ENCODE data around the gene PDCD2L. TPM values are rescaled to one million over a fixed set of nuclear protein-coding genes. Genes with fewer than 3 reads are reported as not detected.
A peak's percentile ranks its signal among the peaks of the same experiment; 100 is the strongest.

The PDCD2L gene
- total RNA-seq, 4 donors from 2014 or later: 5.6 to 10.6 (median 7.2) TPM; not detected in 1

- peak overlapping the region; percentile 39 to 59 (median 44) for H3K27ac ChIP-seq
Measured at GRCh38 chr19:34402074-34402600, 2.1 kb upstream of the PDCD2L start.

GRCh38 chr19:34403784-34404108 lies 453 bp upstream of the PDCD2L start:
- Histone ChIP-seq H3K4me3 (peak overlapping the region in 3 of 4 donors; percentile 71 to 98 (median 96)), H3K27me3 (no peaks in the 10 kb centered on the region), H3K36me3 (peaks cover 0 to 17% (median 8%) of the 10 kb centered on the region in 4 donors), H3K4me1 (peaks cover 0 to 30% (median 6%) of the 10 kb centered on the region in 4 donors), H3K27ac (peak overlapping the region; percentile 72 to 84 (median 80)), H3K9me3 (no peaks in the 10 kb centered on the region)
- no peak for DNase-seq
- in situ Hi-C loops (cut with MboI; ENCODE audit: low pct_ligation_motif_present in 1 of 4, low pct_unique_long_range_greater_than_20kb in 1 of 4, low sequenced_read_pairs in 3 of 4): no loop called here
- intact Hi-C loops (cut with DNase I; ENCODE audit: low total_unique reads): no loop called here
- 19 to 42% methylated on average over 2 to 6 of the region's 6 CpGs for WGBS, 2 donors (ENCODE audit: low coverage in 1 of 2)
- TF ChIP-seq POLR2A (IDR thresholded peaks at IDR 0.05): no peak
- TF ChIP-seq POLR2AphosphoS5 (IDR thresholded peaks at IDR 0.05): no peak
- no peak for TF ChIP-seq EP300 (IDR thresholded peaks at IDR 0.05; ENCODE audit: low read depth)
- TF ChIP-seq CTCF (IDR thresholded peaks at IDR 0.05): no peak

More at GRCh38 chr19:34402074-34402600, 2.1 kb upstream of the PDCD2L start:
- Histone ChIP-seq H3K9me3 (no peaks in the 10 kb centered on the region), H3K36me3 (peaks cover 0 to 30% (median 10%) of the 10 kb centered on the region in 4 donors), H3K27me3 (no peaks in the 10 kb centered on the region), H3K4me3 (no peak overlapping the region), H3K4me1 (peaks cover 0 to 30% (median 6%) of the 10 kb centered on the region in 4 donors)
- in situ Hi-C loops (cut with MboI; ENCODE audit: low pct_ligation_motif_present in 1 of 4, low pct_unique_long_range_greater_than_20kb in 1 of 4, low sequenced_read_pairs in 3 of 4): no loop called here
- TF ChIP-seq POLR2AphosphoS5 (IDR thresholded peaks at IDR 0.05): no peak
- TF ChIP-seq POLR2A (IDR thresholded peaks at IDR 0.05): no peak
- TF ChIP-seq CTCF (IDR thresholded peaks at IDR 0.05): no peak
- TF ChIP-seq EP300 (IDR thresholded peaks at IDR 0.05; ENCODE audit: low read depth): no peak
- intact Hi-C loops (cut with DNase I; ENCODE audit: low total_unique reads): no loop called here
- WGBS, 2 donors (ENCODE audit: low coverage in 1 of 2): 53% methylated on average over 3 to 8 of the region's 8 CpGs
- no peak for DNase-seq

- intact Hi-C loops (cut with DNase I; ENCODE audit: low total_unique reads): no loop called here
- 80 to 85% methylated on average over 11 to 13 of the region's 13 CpGs for WGBS, 2 donors (ENCODE audit: low coverage in 1 of 2)
- Histone ChIP-seq H3K4me1 (peaks cover 0 to 30% (median 6%) of the 10 kb centered on the region in 4 donors), H3K9me3 (no peaks in the 10 kb centered on the region), H3K27ac (no peak overlapping the region), H3K27me3 (no peaks in the 10 kb centered on the region), H3K4me3 (no peak overlapping the region), H3K36me3 (no peaks in the 10 kb centered on the region)
- no peak for TF ChIP-seq POLR2AphosphoS5 (IDR thresholded peaks at IDR 0.05)
- TF ChIP-seq EP300 (IDR thresholded peaks at IDR 0.05; ENCODE audit: low read depth): no peak
- TF ChIP-seq POLR2A (IDR thresholded peaks at IDR 0.05): no peak
- no peak for TF ChIP-seq CTCF (IDR thresholded peaks at IDR 0.05)
- DNase-seq: no peak
- in situ Hi-C loops (cut with MboI; ENCODE audit: low pct_ligation_motif_present in 1 of 4, low pct_unique_long_range_greater_than_20kb in 1 of 4, low sequenced_read_pairs in 3 of 4): no loop called here
Measured at GRCh38 chr19:34405892-34406660, 1.9 kb downstream of the PDCD2L start.

- H3K27me3 ChIP-seq: no peaks in the 10 kb centered on the region
- in situ Hi-C loops (cut with MboI; ENCODE audit: low pct_ligation_motif_present in 1 of 4, low pct_unique_long_range_greater_than_20kb in 1 of 4, low sequenced_read_pairs in 3 of 4): no loop called here
- TF ChIP-seq POLR2A (IDR thresholded peaks at IDR 0.05) (no peak), CTCF (IDR thresholded peaks at IDR 0.05) (no peak), POLR2AphosphoS5 (IDR thresholded peaks at IDR 0.05) (no peak), EP300 (IDR thresholded peaks at IDR 0.05; ENCODE audit: low read depth) (no peak)
- peaks cover 0 to 15% (median 6%) of the 10 kb centered on the region in 4 donors for H3K4me1 ChIP-seq
- WGBS, 2 donors (ENCODE audit: low coverage in 1 of 2): 91 to 100% methylated on average over 6 to 8 of the region's 8 CpGs
- no peaks in the 10 kb centered on the region for H3K9me3 ChIP-seq
- intact Hi-C loops (cut with DNase I; ENCODE audit: low total_unique reads): no loop called here
- H3K36me3 ChIP-seq: peaks cover 0 to 1% (median 0%) of the 10 kb centered on the region in 4 donors
- H3K4me3 ChIP-seq: no peak overlapping the region
- no peak for DNase-seq
- no peak overlapping the region for H3K27ac ChIP-seq
Measured at GRCh38 chr19:34408411-34408810, 4.2 kb downstream of the PDCD2L start.
